ENCODE measurements around the gene VCL. TPM values are rescaled to one million over a fixed set of nuclear protein-coding genes. Genes with fewer than 3 reads are reported as not detected.

The VCL gene
- total RNA-seq, 4 donors from 2014 or later: 64.1 to 113 (median 73.4) TPM

GRCh38 chr10:73967544-73967943 lies 30.4 kb upstream of the VCL start:
- TF ChIP-seq CTCF (IDR thresholded peaks at IDR 0.05; ENCODE audit: low read depth): no peak

- no peak for TF ChIP-seq CTCF (IDR thresholded peaks at IDR 0.05; ENCODE audit: low read depth)
Observed at GRCh38 chr10:73968098-73968521, 29.8 kb upstream of the VCL start.

- TF ChIP-seq CTCF (IDR thresholded peaks at IDR 0.05; ENCODE audit: low read depth): no peak
Observed at GRCh38 chr10:73969224-73969841, 28.6 kb upstream of the VCL start.

- TF ChIP-seq CTCF (IDR thresholded peaks at IDR 0.05; ENCODE audit: low read depth): no peak
Observed at GRCh38 chr10:73970845-73971244, 27.1 kb upstream of the VCL start.

GRCh38 chr10:73971636-73972354 lies 26.1 kb upstream of the VCL start:
- TF ChIP-seq CTCF (IDR thresholded peaks at IDR 0.05; ENCODE audit: low read depth): no peak

GRCh38 chr10:73973427-73973826 lies 24.5 kb upstream of the VCL start:
- TF ChIP-seq CTCF (IDR thresholded peaks at IDR 0.05; ENCODE audit: low read depth): no peak

- TF ChIP-seq CTCF (IDR thresholded peaks at IDR 0.05; ENCODE audit: low read depth): no peak
Observed at GRCh38 chr10:73974309-73974946, 23.5 kb upstream of the VCL start.

Data from subcutaneous adipose tissue (tissue), 4 donors.